Progenitor cell of endocrine pancreas (in vitro differentiated cells): ENCODE results near the gene ZNF697. TPM values are rescaled to one million over a fixed set of nuclear protein-coding genes. Genes with fewer than 3 reads are reported as not detected.

Experiments used
- DNase-seq: peaks from one replicate; pipeline ENCODE4 v3.0.0; 2021; ENCODE audit warnings: low spot score; ENCODE audit not compliant: unreplicated experiment
- H3K27ac Mint-ChIP-seq: 2 replicates; pipeline ENCODE4 v1.8.0; 2021; ENCODE audit warnings: mild to moderate bottlenecking, moderate library complexity, mixed read lengths
- H3K27me3 Mint-ChIP-seq: 2 replicates; pipeline ENCODE4 v1.8.0; 2021; ENCODE audit warnings: mixed read lengths
- H3K36me3 Mint-ChIP-seq: 2 replicates; pipeline ENCODE4 v1.8.0; 2022; ENCODE audit warnings: mixed read lengths; ENCODE audit not compliant: insufficient read depth
- H3K4me1 Mint-ChIP-seq: 2 replicates; pipeline ENCODE4 v1.8.0; 2021; ENCODE audit warnings: low read depth, mixed read lengths
- H3K4me3 Mint-ChIP-seq: 2 replicates; pipeline ENCODE4 v1.8.0; 2021; ENCODE audit warnings: low read depth, mild to moderate bottlenecking, moderate library complexity, mixed read lengths
- H3K9me3 Mint-ChIP-seq: 2 replicates; pipeline ENCODE4 v1.8.0; 2021; ENCODE audit warnings: low read depth, mixed read lengths
- total RNA-seq: library from RNA; stranded (reverse); gene quantifications from 2 replicates; pipeline ENCODE4 v1.2.1, GENCODE V29; 2021
- TF ChIP-seq, protein P1 (sequence below): fragments of 200-600 bp; sonication (generic); IDR thresholded peaks from one replicate; pipeline ENCODE4 v1.5.0; 2021; ENCODE audit warnings: antibody characterized with exemption, mild to moderate bottlenecking; ENCODE audit not compliant: unreplicated experiment

Gene ZNF697
- total RNA-seq, 1 donor from 2014 or later, result 22.3 TPM

DNA sequence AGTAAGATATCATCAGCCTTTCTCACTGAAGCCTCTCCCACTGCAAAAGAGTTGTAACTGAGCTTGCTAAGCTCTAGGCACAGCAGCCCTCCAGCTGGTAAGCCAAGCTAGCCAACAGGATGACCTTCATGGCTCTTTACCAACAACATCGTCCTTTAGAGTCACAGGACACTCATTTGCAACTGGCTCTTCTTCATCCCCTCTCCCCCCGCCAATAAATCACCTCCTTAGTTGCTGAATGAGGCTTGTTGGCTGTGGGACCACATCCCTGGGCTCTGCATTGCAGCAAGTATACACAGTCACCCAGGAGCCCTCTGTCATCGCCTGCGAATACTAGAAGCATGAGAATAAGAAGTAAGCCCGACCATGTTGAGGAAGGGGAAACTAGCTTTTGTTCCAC is 16.0 kb upstream of the ZNF697 start:
- H3K4me3 Mint-ChIP-seq, result no peak overlapping the region
- H3K9me3 Mint-ChIP-seq, result no peaks in the 10 kb centered on the region
- no peak overlapping the region for H3K27ac Mint-ChIP-seq
- DNase-seq, result no peak
- no peaks in the 10 kb centered on the region for H3K36me3 Mint-ChIP-seq
- H3K4me1 Mint-ChIP-seq, result peaks cover 38% of the 10 kb centered on the region
- TF ChIP-seq, protein P1, sequence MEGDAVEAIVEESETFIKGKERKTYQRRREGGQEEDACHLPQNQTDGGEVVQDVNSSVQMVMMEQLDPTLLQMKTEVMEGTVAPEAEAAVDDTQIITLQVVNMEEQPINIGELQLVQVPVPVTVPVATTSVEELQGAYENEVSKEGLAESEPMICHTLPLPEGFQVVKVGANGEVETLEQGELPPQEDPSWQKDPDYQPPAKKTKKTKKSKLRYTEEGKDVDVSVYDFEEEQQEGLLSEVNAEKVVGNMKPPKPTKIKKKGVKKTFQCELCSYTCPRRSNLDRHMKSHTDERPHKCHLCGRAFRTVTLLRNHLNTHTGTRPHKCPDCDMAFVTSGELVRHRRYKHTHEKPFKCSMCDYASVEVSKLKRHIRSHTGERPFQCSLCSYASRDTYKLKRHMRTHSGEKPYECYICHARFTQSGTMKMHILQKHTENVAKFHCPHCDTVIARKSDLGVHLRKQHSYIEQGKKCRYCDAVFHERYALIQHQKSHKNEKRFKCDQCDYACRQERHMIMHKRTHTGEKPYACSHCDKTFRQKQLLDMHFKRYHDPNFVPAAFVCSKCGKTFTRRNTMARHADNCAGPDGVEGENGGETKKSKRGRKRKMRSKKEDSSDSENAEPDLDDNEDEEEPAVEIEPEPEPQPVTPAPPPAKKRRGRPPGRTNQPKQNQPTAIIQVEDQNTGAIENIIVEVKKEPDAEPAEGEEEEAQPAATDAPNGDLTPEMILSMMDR, result no peak
- no peaks in the 10 kb centered on the region for H3K27me3 Mint-ChIP-seq

DNA sequence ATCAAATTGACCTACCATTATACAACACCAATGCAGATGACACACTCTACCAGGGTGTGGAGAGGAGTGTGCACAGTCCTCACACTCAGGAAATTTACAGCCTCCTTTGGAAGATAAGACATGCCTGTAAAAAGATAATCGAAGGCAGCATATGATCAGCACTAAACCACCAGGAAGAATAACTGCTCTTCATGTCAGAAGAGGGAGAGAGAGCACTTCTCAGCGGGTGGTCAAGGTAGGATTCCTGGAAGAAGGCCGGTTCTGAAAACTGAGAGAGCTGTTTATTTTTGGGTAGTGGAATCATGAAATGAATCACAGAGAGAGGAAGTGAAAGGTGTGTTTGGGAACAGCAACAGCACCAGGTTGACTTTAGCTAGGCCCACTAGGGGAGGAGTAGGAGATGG is 14.0 kb upstream of the ZNF697 start:
- Mint-ChIP-seq H3K27ac (no peak overlapping the region), H3K4me1 (peaks cover 38% of the 10 kb centered on the region), H3K36me3 (no peaks in the 10 kb centered on the region), H3K27me3 (no peaks in the 10 kb centered on the region), H3K4me3 (no peak overlapping the region), H3K9me3 (no peaks in the 10 kb centered on the region)
- no peak for DNase-seq
- TF ChIP-seq, protein P1, result no peak

DNA sequence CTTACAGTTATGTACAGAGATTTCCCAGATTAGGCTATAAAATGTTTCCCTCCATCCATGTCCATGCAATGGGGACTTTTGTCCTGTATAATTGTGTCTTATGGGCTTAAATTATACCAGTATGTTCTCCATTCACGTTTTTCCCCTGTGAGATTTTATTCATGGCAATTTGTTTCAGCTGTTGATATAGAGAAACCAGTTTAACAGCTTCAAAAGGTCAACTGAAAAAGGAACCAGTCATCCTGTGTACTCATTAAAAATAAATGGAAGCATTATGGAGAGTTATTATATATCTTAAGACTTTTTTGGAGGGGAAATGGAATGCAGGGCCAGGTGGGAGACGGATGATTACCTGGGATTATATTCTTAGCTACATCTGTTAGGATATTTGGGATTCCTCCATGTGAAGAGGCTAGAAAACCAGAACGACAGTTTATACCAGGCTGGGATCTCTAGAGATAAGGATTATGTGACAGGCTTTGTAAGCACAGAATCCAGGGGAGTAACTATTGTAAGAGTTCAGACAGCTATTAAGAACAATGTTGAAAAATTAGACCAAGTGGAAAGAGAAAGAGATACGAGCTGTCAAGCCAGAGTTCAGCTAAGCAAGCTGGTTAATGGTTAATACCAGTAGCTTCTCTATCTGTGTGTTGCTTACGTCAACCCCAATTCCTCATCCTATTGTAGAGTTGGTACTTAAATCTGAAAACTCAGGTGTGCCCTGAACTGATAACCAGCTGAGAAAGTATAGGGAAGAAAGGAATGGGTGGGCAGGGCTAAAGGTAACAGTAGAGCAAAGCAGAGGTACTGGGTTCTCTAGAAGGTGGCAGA is 12.4 kb upstream of the ZNF697 start:
- Mint-ChIP-seq H3K9me3 (no peaks in the 10 kb centered on the region), H3K27ac (peak overlapping the region; percentile 86), H3K4me1 (peaks cover 40% of the 10 kb centered on the region), H3K27me3 (no peaks in the 10 kb centered on the region), H3K36me3 (no peaks in the 10 kb centered on the region), H3K4me3 (peak overlapping the region; percentile 9)
- TF ChIP-seq, protein P1, result no peak
- no peak for DNase-seq

DNA sequence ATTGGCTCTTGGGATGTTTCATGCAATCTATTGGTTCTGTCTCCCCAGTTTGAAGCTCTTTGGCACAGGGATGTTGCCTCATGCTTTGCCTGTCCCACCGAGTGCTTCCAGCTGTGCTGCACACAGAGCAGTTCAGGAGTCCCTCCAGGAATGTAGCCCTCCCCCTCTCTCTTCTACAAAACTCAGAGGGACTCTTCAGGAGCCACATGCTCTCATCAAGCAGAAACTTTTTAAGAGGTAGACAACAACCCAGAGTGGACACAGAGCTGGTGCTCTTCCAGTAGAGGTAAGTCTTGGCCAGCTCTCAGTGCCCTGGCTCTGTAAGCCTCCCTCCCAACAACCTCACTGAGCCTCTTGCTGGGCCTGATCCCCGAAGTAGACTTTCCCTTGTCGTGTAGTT is 11.6 kb upstream of the ZNF697 start:
- Mint-ChIP-seq H3K27me3 (no peaks in the 10 kb centered on the region), H3K9me3 (no peaks in the 10 kb centered on the region), H3K4me3 (no peak overlapping the region), H3K36me3 (no peaks in the 10 kb centered on the region), H3K4me1 (peaks cover 46% of the 10 kb centered on the region), H3K27ac (peak overlapping the region; percentile 86)
- DNase-seq, result no peak
- TF ChIP-seq, protein P1, result no peak

DNA sequence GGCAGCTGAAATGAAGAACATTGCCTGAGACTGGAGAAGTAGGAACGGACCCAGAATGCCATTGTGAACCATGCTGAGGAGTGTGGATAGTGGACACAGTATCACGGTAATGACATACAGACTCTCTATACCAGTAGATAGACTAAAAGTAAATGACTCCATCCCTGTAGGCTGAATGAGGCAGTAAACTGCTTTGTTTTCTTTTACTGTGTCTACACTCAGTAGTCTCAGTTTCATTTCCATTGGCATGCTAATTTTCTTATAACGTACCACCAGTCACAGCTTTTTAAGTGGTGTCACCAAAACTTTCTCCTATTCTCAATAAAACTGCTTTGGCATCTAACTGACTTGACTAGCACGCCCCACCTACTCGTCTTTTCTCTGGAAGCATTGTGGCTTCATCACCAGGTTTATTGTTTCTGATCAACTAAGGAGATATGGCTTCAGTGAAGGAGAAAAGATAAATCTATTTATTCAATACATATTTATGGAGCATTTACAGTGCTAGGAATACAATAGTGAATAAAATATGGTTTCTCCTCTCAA is 8.4 kb upstream of the ZNF697 start:
- no peaks in the 10 kb centered on the region for H3K36me3 Mint-ChIP-seq
- H3K9me3 Mint-ChIP-seq, result no peaks in the 10 kb centered on the region
- TF ChIP-seq, protein P1, result no peak
- no peak overlapping the region for H3K27ac Mint-ChIP-seq
- peaks cover 4% of the 10 kb centered on the region for H3K27me3 Mint-ChIP-seq
- DNase-seq, result no peak
- peaks cover 33% of the 10 kb centered on the region for H3K4me1 Mint-ChIP-seq
- no peak overlapping the region for H3K4me3 Mint-ChIP-seq
